GM23338 (cell line): ENCODE data around the gene SMC4. TPM values are rescaled to one million over a fixed set of nuclear protein-coding genes. Genes with fewer than 3 reads are reported as not detected.

Experiments
- ATAC-seq: fragments of 200-7000 bp; cut with Tn5 transposase; 3 replicates; pipeline ENCODE4 v1.9.1; 2020
- DNase-seq: peaks from one replicate; pipeline ENCODE4 v3.0.0-alpha.2; 2015; ENCODE audit warnings: low spot score
- H2AFZ ChIP-seq: fragments of 200-600 bp; sonication (generic); 2 replicates; pipeline ENCODE4 v1.8.0; 2016; ENCODE audit warnings: antibody characterized with exemption, mild to moderate bottlenecking, moderate library complexity
- H3F3A ChIP-seq: fragments of 200-600 bp; sonication (generic); replicated peaks from 2 replicates; pipeline ENCODE4 v1.8.0; 2017; ENCODE audit warnings: antibody characterized with exemption, mixed run types, low read depth
- H3K27ac ChIP-seq: fragments of 200-600 bp; sonication (generic); 2 replicates; pipeline ENCODE4 v1.6.1; 2016; ENCODE audit warnings: low read depth
- H3K27me3 ChIP-seq: fragments of 200-600 bp; sonication (generic); 2 replicates; pipeline ENCODE4 v1.8.0; 2016; ENCODE audit warnings: mild to moderate bottlenecking, mixed run types, moderate library complexity; ENCODE audit not compliant: insufficient read depth
- H3K36me3 ChIP-seq: fragments of 200-600 bp; sonication (generic); 2 replicates; pipeline ENCODE4 v1.8.0; 2016; ENCODE audit warnings: mild to moderate bottlenecking; ENCODE audit not compliant: insufficient read depth
- H3K4me1 ChIP-seq: fragments of 200-600 bp; sonication (generic); 2 replicates; pipeline ENCODE4 v1.8.0; 2016; ENCODE audit warnings: mild to moderate bottlenecking, moderate library complexity; ENCODE audit not compliant: insufficient read depth
- H3K4me2 ChIP-seq: fragments of 200-600 bp; sonication (generic); 2 replicates; pipeline ENCODE4 v1.7.1; 2017; ENCODE audit warnings: mixed run types
- H3K4me3 ChIP-seq: fragments of 200-600 bp; sonication (generic); 2 replicates; pipeline ENCODE4 v1.6.1; 2016; ENCODE audit warnings: mixed run types
- H3K79me2 ChIP-seq: fragments of 200-600 bp; sonication (generic); replicated peaks from 2 replicates; pipeline ENCODE4 v1.8.0; 2017; ENCODE audit warnings: mild to moderate bottlenecking; ENCODE audit not compliant: insufficient read depth
- H3K9me2 ChIP-seq: fragments of 200-600 bp; sonication (generic); 2 replicates; pipeline ENCODE4 v1.8.0; 2017; ENCODE audit not compliant: insufficient read depth
- H4K20me1 ChIP-seq: fragments of 200-600 bp; sonication (generic); replicated peaks from 2 replicates; pipeline ENCODE4 v1.8.0; 2017; ENCODE audit warnings: mild to moderate bottlenecking; ENCODE audit not compliant: insufficient read depth
- H3K27ac Mint-ChIP-seq: 2 replicates; pipeline ENCODE4 v1.8.0; 2020; ENCODE audit warnings: inconsistent platforms, mild to moderate bottlenecking, moderate library complexity, mixed read lengths
- H3K27me3 Mint-ChIP-seq: 3 replicates; pipeline ENCODE4 v1.8.0; 2022; ENCODE audit warnings: low read depth, mild to moderate bottlenecking, moderate library complexity, mixed read lengths, inconsistent platforms; ENCODE audit not compliant: insufficient read depth, poor library complexity
- H3K36me3 Mint-ChIP-seq: 3 replicates; pipeline ENCODE4 v1.8.0; 2021; ENCODE audit warnings: low read depth, mild to moderate bottlenecking, inconsistent platforms, moderate library complexity, mixed read lengths
- H3K4me1 Mint-ChIP-seq: 3 replicates; pipeline ENCODE4 v1.8.0; 2020; ENCODE audit warnings: mild to moderate bottlenecking, inconsistent platforms, mixed read lengths
- H3K4me3 Mint-ChIP-seq: 3 replicates; pipeline ENCODE4 v1.8.0; 2021; ENCODE audit warnings: moderate library complexity, mild to moderate bottlenecking, inconsistent platforms, mixed read lengths
- H3K9me3 Mint-ChIP-seq: 3 replicates; pipeline ENCODE4 v1.8.0; 2020; ENCODE audit warnings: moderate library complexity, mild to moderate bottlenecking, inconsistent platforms, mixed read lengths
- CREB1 ChIP-seq: fragments of 250-450 bp; sonication (Bioruptor Pico); IDR thresholded peaks from 2 replicates; pipeline ENCODE4 v1.5.0; 2020; ENCODE audit warnings: low read depth, mild to moderate bottlenecking, moderate library complexity
- CTCF ChIP-seq, 2 experiments: fragments of 200-600 bp in 1 of 2; sonication (generic) in 1 of 2; conservative IDR thresholded peaks; 2 replicates each; pipeline versions ENCODE4 v1.5.1 to v1.6.1; 2016 to 2017; ENCODE audit warnings: antibody characterized with exemption in 2 of 2, low read depth in 2 of 2, mild to moderate bottlenecking in 2 of 2, moderate library complexity in 1 of 2
- ETS1 ChIP-seq: IDR thresholded peaks from 2 replicates; pipeline ENCODE4 v1.6.1; 2016; ENCODE audit warnings: antibody characterized with exemption
- EZH2 ChIP-seq: fragments of 200-600 bp; sonication (generic); IDR thresholded peaks from one replicate; pipeline ENCODE4 v1.8.0; 2017; ENCODE audit warnings: antibody characterized with exemption, mild to moderate bottlenecking, low read depth; ENCODE audit not compliant: unreplicated experiment
- EZH2phosphoT487 ChIP-seq: fragments of 200-600 bp; sonication (generic); IDR thresholded peaks from one replicate; pipeline ENCODE4 v1.8.1; 2018; ENCODE audit warnings: antibody characterized with exemption; ENCODE audit not compliant: unreplicated experiment
- JUNB ChIP-seq: IDR thresholded peaks from one replicate; pipeline ENCODE4 v1.6.1; 2016; ENCODE audit warnings: antibody characterized with exemption; ENCODE audit not compliant: unreplicated experiment
- NANOG ChIP-seq: IDR thresholded peaks from 2 replicates; pipeline ENCODE4 v1.6.1; 2016; ENCODE audit warnings: antibody characterized with exemption, borderline replicate concordance
- POLR2AphosphoS5 ChIP-seq: IDR thresholded peaks from 2 replicates; pipeline ENCODE4 v1.6.1; 2016; ENCODE audit warnings: antibody characterized with exemption, low read depth
- REST ChIP-seq: IDR thresholded peaks from one replicate; pipeline ENCODE4 v1.6.1; 2018; ENCODE audit warnings: antibody characterized with exemption; ENCODE audit not compliant: unreplicated experiment
- STAT1 ChIP-seq: IDR thresholded peaks from one replicate; pipeline ENCODE4 v1.6.1; 2016; ENCODE audit warnings: antibody characterized with exemption; ENCODE audit not compliant: unreplicated experiment
- ZNF114 ChIP-seq: fragments of 250-450 bp; sonication (Bioruptor Pico); IDR thresholded peaks from 2 replicates; pipeline ENCODE4 v1.5.0; 2020; ENCODE audit warnings: mild to moderate bottlenecking, moderate library complexity
- polyA plus RNA-seq: library from polyadenylated mRNA; unstranded; fragments of >200 nt; fragmentation: Nextera tagmentation; extraction: Ambion mirVana; gene quantifications from 2 replicates; pipeline ENCODE4 v1.2.1, GENCODE V29; 2016
- total RNA-seq: library from RNA; depleted of rRNA; stranded (reverse); fragments of >200 nt; shearing (Covaris generic); gene quantifications from 2 replicates; pipeline ENCODE4 v1.2.3, GENCODE V29; 2014

The SMC4 gene
- total and polyA plus RNA-seq, 2 experiments from 2014 or later: 167 to 412 TPM

- no peaks in the 10 kb centered on the region for H3K27me3 Mint-ChIP-seq
- Histone ChIP-seq H4K20me1 (no peaks in the 10 kb centered on the region; the same call in 1 of the 2 replicates), H3K27me3 (no peaks in the 10 kb centered on the region; the same call in 1 of the 2 replicates), H3K4me1 (no peaks in the 10 kb centered on the region), H2AFZ (no peak overlapping the region), H3K27ac (no peak overlapping the region), H3K4me3 (no peak overlapping the region), H3K36me3 (no peaks in the 10 kb centered on the region), H3F3A (no peaks in the 10 kb centered on the region), H3K9me2 (no peaks in the 10 kb centered on the region), H3K4me2 (no peak overlapping the region), H3K79me2 (no peaks in the 10 kb centered on the region)
- H3K4me1 Mint-ChIP-seq: peaks cover 4% of the 10 kb centered on the region
- no peak for DNase-seq
- no peak for TF ChIP-seq STAT1
- no peak for TF ChIP-seq EZH2
- TF ChIP-seq NANOG: no peak
- no peak for TF ChIP-seq CREB1 (CRISPR knock-in tag)
- TF ChIP-seq REST: no peak
- TF ChIP-seq POLR2AphosphoS5: no peak
- H3K27ac Mint-ChIP-seq: no peak overlapping the region
- H3K9me3 Mint-ChIP-seq: peaks cover 12% of the 10 kb centered on the region
- H3K4me3 Mint-ChIP-seq: no peak overlapping the region
- no peak for ATAC-seq
- H3K36me3 Mint-ChIP-seq: no peaks in the 10 kb centered on the region; the same call in 2 of the 3 replicates
These were observed 60.6 kb downstream of the SMC4 start for GRCh38 chr3:160460033-160460432.

GRCh38 chr3:160464321-160464720 is 64.9 kb downstream of the SMC4 start:
- ATAC-seq: no peak
- Histone ChIP-seq H3K36me3 (no peaks in the 10 kb centered on the region), H3K4me3 (no peak overlapping the region), H3K27ac (no peak overlapping the region), H3F3A (no peaks in the 10 kb centered on the region), H3K4me2 (no peak overlapping the region), H3K9me2 (no peaks in the 10 kb centered on the region), H4K20me1 (no peaks in the 10 kb centered on the region), H3K27me3 (no peaks in the 10 kb centered on the region; the same call in 1 of the 2 replicates), H2AFZ (no peak overlapping the region), H3K4me1 (no peaks in the 10 kb centered on the region), H3K79me2 (no peaks in the 10 kb centered on the region)
- no peaks in the 10 kb centered on the region; the same call in 2 of the 3 replicates for H3K36me3 Mint-ChIP-seq
- H3K27ac Mint-ChIP-seq: no peak overlapping the region
- no peak overlapping the region for H3K4me3 Mint-ChIP-seq
- no peak for TF ChIP-seq EZH2
- TF ChIP-seq CTCF (conservative IDR thresholded peaks at IDR 0.05; ENCODE audit: low read depth in 2 of 2): no peak
- TF ChIP-seq ETS1: no peak
- no peak for TF ChIP-seq EZH2phosphoT487
- TF ChIP-seq ZNF114 (CRISPR knock-in tag): no peak
- no peak for TF ChIP-seq JUNB
- H3K27me3 Mint-ChIP-seq: peaks cover 2% of the 10 kb centered on the region
- peaks cover 18% of the 10 kb centered on the region for H3K9me3 Mint-ChIP-seq
- H3K4me1 Mint-ChIP-seq: peaks cover 4% of the 10 kb centered on the region
- no peak for DNase-seq
